ENCODE measurements around the gene PGBD4. TPM values are rescaled to one million over a fixed set of nuclear protein-coding genes. Genes with fewer than 3 reads are reported as not detected.

Gene PGBD4
- total RNA-seq, 1 donor: 1.8 TPM

- no peak for TF ChIP-seq CTCF (IDR thresholded peaks at IDR 0.05; ENCODE audit: extremely low read depth, low read depth, low read length)
- DNase-seq (ENCODE audit: insufficient read length, low spot score, missing footprints): no peak
- H2AFZ ChIP-seq (ENCODE audit: low read length): no peak overlapping the region
- H3K27ac ChIP-seq (ENCODE audit: low read depth, low read length): no peak overlapping the region
- no peaks in the 10 kb centered on the region for H3K36me3 ChIP-seq (ENCODE audit: insufficient read depth, low read length)
- H3K4me2 ChIP-seq (ENCODE audit: insufficient read depth, low read length): no peak overlapping the region
- no peak overlapping the region for H3K4me3 ChIP-seq (ENCODE audit: insufficient read depth, low read length)
- no peaks in the 10 kb centered on the region for H4K20me1 ChIP-seq (ENCODE audit: insufficient read depth, low read length)
- no peaks in the 10 kb centered on the region for H3K79me2 ChIP-seq (ENCODE audit: insufficient read depth, low read length)
- H3K4me1 ChIP-seq (ENCODE audit: insufficient read depth, low read length): peaks cover 5% of the 10 kb centered on the region
- no peaks in the 10 kb centered on the region for H3K27me3 ChIP-seq (ENCODE audit: insufficient read depth, low read length)
- no peaks in the 10 kb centered on the region for H3K9me3 ChIP-seq (ENCODE audit: low read depth, low read length)
Measured at GRCh38 chr15:34124651-34125050, 22.8 kb downstream of the PGBD4 start.

GRCh38 chr15:34125945-34126344, 24.1 kb downstream of the PGBD4 start:
- no peaks in the 10 kb centered on the region for H3K9me3 ChIP-seq (ENCODE audit: low read depth, low read length)
- H3K79me2 ChIP-seq (ENCODE audit: insufficient read depth, low read length): no peaks in the 10 kb centered on the region
- no peak overlapping the region for H3K4me3 ChIP-seq (ENCODE audit: insufficient read depth, low read length)
- H3K4me2 ChIP-seq (ENCODE audit: insufficient read depth, low read length): no peak overlapping the region
- no peaks in the 10 kb centered on the region for H3K36me3 ChIP-seq (ENCODE audit: insufficient read depth, low read length)
- DNase-seq (ENCODE audit: insufficient read length, low spot score, missing footprints): no peak
- no peak overlapping the region for H3K27ac ChIP-seq (ENCODE audit: low read depth, low read length)
- no peak overlapping the region for H2AFZ ChIP-seq (ENCODE audit: low read length)
- H3K27me3 ChIP-seq (ENCODE audit: insufficient read depth, low read length): no peaks in the 10 kb centered on the region
- TF ChIP-seq CTCF (IDR thresholded peaks at IDR 0.05; ENCODE audit: extremely low read depth, low read depth, low read length): no peak
- no peaks in the 10 kb centered on the region for H4K20me1 ChIP-seq (ENCODE audit: insufficient read depth, low read length)
- H3K4me1 ChIP-seq (ENCODE audit: insufficient read depth, low read length): peaks cover 5% of the 10 kb centered on the region

GRCh38 chr15:34126522-34126921, 24.6 kb downstream of the PGBD4 start:
- Histone ChIP-seq H3K4me2 (ENCODE audit: insufficient read depth, low read length) (no peak overlapping the region), H3K79me2 (ENCODE audit: insufficient read depth, low read length) (no peaks in the 10 kb centered on the region), H3K9me3 (ENCODE audit: low read depth, low read length) (no peaks in the 10 kb centered on the region), H3K27me3 (ENCODE audit: insufficient read depth, low read length) (no peaks in the 10 kb centered on the region), H4K20me1 (ENCODE audit: insufficient read depth, low read length) (no peaks in the 10 kb centered on the region), H3K36me3 (ENCODE audit: insufficient read depth, low read length) (no peaks in the 10 kb centered on the region), H2AFZ (ENCODE audit: low read length) (no peak overlapping the region), H3K27ac (ENCODE audit: low read depth, low read length) (no peak overlapping the region), H3K4me1 (ENCODE audit: insufficient read depth, low read length) (peaks cover 5% of the 10 kb centered on the region), H3K4me3 (ENCODE audit: insufficient read depth, low read length) (no peak overlapping the region)
- no peak for TF ChIP-seq CTCF (IDR thresholded peaks at IDR 0.05; ENCODE audit: extremely low read depth, low read depth, low read length)
- DNase-seq (ENCODE audit: insufficient read length, low spot score, missing footprints): no peak

- Histone ChIP-seq H3K4me2 (ENCODE audit: insufficient read depth, low read length) (no peak overlapping the region), H3K27ac (ENCODE audit: low read depth, low read length) (no peak overlapping the region), H3K27me3 (ENCODE audit: insufficient read depth, low read length) (no peaks in the 10 kb centered on the region), H2AFZ (ENCODE audit: low read length) (no peak overlapping the region), H4K20me1 (ENCODE audit: insufficient read depth, low read length) (no peaks in the 10 kb centered on the region), H3K9me3 (ENCODE audit: low read depth, low read length) (no peaks in the 10 kb centered on the region), H3K79me2 (ENCODE audit: insufficient read depth, low read length) (no peaks in the 10 kb centered on the region), H3K4me1 (ENCODE audit: insufficient read depth, low read length) (no peaks in the 10 kb centered on the region), H3K36me3 (ENCODE audit: insufficient read depth, low read length) (no peaks in the 10 kb centered on the region), H3K4me3 (ENCODE audit: insufficient read depth, low read length) (no peak overlapping the region)
- TF ChIP-seq CTCF (IDR thresholded peaks at IDR 0.05; ENCODE audit: extremely low read depth, low read depth, low read length): no peak
- DNase-seq (ENCODE audit: insufficient read length, low spot score, missing footprints): no peak
Measured at GRCh38 chr15:34128898-34129297, 27.0 kb downstream of the PGBD4 start.
